Measurements from ENCODE around the gene CABLES1.
"Not testable (repeated sequence)": the region's sequence is repeated elsewhere in the genome, so short reads cannot be mapped to it uniquely, and the experiment has no call there.

CABLES1 gene, protein sequence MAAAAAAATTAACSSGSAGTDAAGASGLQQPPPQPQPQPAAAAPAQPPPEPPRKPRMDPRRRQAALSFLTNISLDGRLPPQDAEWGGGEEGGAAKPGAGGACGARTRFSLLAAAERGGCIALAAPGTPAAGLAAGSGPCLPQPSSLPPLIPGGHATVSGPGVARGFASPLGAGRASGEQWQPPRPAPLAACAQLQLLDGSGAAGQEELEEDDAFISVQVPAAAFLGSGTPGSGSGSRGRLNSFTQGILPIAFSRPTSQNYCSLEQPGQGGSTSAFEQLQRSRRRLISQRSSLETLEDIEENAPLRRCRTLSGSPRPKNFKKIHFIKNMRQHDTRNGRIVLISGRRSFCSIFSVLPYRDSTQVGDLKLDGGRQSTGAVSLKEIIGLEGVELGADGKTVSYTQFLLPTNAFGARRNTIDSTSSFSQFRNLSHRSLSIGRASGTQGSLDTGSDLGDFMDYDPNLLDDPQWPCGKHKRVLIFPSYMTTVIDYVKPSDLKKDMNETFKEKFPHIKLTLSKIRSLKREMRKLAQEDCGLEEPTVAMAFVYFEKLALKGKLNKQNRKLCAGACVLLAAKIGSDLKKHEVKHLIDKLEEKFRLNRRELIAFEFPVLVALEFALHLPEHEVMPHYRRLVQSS
- 0 to 9.5 (median 4.0) reads per million in 17 experiments for total RNA-seq

GRCh38 chr18:23134780-23135549 is at the start of gene CABLES1:
CABLES1 (plus strand) TSS chr18:23135485; CDS start chr18:23135763, 278 bp downstream.
- DNase-seq: peak; percentile 49 to 74 (median 57)

DNA sequence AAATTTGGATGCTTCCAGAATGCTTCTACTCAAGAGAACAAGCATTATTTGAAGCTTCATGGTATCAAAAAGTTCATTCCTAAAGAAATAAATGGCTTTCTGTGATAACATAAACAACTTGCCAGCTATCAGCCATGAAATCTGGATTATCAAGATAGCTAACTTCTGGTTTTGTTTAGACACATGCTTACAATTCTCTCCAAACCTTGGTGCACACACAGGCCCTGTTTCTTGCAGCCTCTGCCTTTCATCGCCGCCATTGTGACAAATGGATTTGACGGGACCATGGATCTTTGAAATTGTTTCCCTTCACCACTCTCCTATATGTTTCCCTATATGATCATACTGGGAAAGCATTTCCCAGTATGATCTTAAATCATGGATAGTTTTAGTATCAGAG is 47.9 kb upstream of the CABLES1 start:
- no peak for DNase-seq

DNA sequence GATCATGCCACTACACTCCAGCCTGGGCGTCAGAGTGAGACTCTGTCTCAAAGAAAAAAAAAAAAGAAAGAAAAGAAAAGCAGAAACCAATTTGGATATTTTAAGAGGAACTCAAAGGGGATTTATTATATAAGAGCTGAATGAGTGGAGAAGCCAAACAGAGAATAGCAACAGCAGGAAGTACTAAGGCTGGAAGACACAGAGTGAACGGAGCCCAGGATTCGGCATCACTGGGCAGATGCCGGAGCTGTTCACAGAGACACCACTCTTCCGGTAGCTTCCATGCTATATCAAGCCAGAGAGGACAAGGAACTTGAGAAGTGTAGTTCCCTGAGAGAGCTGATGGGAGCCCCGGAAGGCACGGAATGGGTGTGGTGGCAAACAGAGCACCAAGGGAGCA is 47.0 kb upstream of the CABLES1 start:
- peak in 2 of 4 experiments; percentile 34 to 57 for DNase-seq

- DNase-seq: peak; percentile 42 to 86 (median 62)
These were observed 44.0 kb upstream of the CABLES1 start for GRCh38 chr18:23091017-23091993.

- no peak for DNase-seq
These were observed 43.2 kb upstream of the CABLES1 start for GRCh38 chr18:23092121-23092520.

- DNase-seq: not testable (repeated sequence)
These were observed 42.2 kb upstream of the CABLES1 start for GRCh38 chr18:23093130-23093529.

GRCh38 chr18:23093772-23094171 is 41.5 kb upstream of the CABLES1 start:
- DNase-seq: no peak

DNA sequence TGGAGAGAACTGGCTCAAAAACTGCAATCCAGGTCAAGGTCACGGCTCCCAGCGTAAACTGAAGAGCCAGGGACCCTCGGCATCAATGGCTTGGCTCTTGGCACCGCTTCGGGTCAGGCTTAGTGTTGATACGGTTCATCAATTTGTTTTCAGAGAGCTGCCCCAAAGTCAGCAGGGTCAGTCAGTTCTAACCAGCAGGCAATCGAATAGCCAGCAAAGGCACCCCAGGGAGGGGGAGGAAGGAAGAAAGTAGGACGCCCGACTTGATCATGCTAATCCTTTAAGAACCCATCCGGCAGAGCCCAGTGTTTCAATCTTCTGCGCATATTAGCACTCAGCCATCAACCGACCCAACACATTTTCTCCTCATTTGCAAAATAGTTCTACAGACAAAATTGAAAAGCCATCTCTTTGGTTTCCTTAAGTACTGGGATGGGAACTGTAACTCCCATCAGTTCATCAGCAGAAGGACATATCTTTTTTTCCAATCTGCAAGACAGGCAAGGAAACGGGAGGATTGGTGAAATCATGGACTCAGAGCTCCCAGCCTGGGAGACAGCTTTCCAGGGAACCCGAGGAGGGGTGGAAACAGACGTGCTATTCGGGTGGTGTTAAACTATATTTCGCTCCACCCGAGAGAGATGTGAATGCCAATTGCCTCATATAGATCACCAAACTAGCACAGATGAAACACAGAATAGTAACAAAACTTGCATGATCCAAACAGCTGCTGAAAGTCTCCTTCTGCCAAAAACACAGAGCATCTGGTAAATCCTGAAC is 40.7 kb upstream of the CABLES1 start:
- DNase-seq: no peak

DNA sequence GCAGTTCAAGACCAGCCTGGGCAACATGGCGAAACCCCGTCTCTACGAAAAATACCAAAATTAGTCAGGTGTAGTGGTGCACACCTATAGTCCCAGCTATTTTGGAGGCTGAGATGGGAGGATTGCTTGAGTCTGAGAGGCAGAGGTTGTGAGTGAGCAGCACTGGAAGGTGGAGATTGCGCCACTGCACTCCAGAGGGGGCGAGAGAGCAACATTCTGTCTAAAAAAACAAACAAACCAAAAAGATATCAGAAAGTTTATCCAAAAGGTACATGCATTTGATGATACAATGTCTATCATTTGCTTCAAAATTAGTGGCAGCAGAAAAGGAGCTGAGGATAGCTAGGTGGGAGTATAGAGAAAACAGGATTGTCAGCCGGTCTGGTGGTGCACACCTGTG is 39.8 kb upstream of the CABLES1 start:
- no peak for DNase-seq

GRCh38 chr18:23097016-23097415 is 38.3 kb upstream of the CABLES1 start:
- not testable (repeated sequence) for DNase-seq

DNA sequence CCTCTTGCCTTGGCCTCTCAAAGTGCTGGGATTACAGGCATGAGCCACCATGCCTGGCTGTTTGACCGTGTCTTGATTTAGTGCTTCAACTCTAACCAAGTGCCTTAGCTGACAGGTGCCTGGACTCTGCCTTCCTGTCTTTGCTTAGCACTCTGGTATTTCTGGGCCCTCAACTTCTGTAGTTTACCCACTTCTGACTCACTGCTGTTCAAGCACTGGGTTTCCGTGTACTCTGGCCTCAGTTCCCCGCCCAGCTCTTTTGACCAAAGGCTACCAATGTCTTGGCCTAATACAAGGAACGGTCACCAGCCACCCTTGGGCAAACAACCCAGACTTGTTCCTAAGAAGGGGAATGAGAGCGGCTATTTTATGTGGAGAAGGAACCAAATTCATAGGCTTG is 35.7 kb upstream of the CABLES1 start:
- DNase-seq: no peak

- DNase-seq: no peak
These were observed 33.3 kb upstream of the CABLES1 start for GRCh38 chr18:23101861-23102432.

GRCh38 chr18:23102493-23103261 is 32.6 kb upstream of the CABLES1 start:
- no peak for DNase-seq

DNA sequence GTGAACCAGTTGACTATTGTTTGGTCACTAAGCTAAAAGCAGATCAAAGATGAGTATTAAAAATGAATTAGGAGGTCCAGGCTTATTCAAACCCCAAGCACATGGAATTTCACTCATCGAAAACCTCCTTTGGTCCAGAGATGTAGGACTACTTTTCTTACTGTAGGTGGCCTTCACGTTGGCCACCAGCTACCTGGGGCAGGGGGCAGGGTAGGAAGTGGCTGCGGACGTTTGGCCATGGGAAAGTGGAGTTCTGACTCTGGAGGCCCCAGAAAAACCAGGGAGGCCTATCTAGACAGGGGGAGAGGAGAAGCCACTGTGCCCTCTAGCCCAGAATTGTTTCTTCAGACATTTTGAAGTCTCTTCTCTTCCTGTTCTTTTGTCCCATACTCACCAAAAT is 31.8 kb upstream of the CABLES1 start:
- no peak for DNase-seq

GRCh38 chr18:23105030-23105429 is 30.3 kb upstream of the CABLES1 start:
- DNase-seq: no peak

DNA sequence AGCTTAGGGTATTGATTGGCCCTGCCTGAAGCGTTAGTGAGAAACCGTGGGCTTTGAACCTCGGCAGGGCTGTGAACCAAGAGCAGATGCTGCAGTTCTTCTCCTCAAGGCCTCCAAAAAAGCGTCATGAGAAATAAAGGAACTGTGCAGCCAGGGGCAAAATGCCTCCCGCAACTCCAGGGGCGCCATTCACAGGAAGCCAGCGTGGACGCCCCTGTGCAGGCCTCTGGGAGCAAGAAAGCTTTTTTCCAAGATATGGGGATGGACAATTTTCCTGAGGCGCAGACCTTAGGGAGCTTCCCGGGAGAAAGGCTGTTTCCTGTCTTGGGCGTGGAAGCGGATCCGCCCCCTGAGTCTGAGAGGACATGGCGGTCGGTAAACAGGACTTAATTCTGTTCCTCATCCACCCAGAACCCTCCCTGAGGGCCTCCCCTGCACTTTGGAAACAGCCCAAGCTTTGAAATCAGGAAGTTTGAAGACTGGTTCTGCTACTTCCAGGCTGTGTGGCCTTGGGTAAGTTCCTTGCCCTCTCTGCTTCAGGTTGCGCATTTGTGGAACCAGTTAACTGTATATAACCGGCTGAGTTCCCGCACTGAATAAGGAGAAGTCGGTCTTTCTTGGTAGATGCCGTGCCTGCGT is 29.6 kb upstream of the CABLES1 start:
- peak in 3 of 4 experiments; percentile 19 to 34 (median 21) for DNase-seq

- DNase-seq: peak in 1 of 4 experiments; percentile 9
These were observed 28.7 kb upstream of the CABLES1 start for GRCh38 chr18:23106575-23106974.

DNA sequence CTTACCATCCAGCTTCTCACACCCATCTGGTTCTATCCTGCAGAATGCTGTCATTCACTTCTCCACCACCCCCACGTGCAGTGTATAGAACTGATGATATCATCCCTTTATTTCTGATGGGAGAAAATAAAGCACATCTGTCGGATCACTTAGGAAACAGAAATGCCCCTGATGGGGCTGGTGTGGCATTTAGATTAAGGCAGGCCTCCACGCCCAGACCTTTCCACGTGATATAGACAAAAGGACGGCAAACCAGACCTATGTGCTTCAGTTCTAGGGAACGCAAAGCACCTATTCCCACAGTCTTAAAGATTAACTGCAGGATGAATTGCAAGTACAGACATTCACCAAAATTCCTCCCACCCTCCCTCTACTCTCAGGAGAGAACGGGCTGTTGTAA is 27.6 kb upstream of the CABLES1 start:
- DNase-seq: no peak

DNA sequence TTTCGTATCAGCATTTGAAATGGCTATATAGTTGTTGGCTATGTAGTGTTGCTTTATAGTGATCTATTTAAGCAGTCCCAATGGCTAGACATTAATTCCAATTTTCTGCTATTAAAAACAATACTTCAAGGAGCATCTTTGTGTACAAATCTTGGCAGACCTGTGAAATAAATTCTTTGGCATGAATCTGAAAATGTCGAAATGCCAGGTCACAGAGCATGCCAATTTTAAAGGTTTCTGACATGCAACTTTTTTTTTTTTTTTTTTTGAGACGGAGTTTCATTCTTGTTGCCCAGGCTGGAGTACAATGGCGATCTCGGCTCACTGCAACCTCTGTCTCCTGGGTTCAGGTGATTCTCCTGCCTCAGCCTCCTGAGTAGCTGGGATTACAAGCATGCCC is 26.8 kb upstream of the CABLES1 start:
- no peak for DNase-seq

All from suppressor macrophage (primary cell).